GM23338 (cell line): ENCODE results near the gene SEC11A. TPM values are rescaled to one million over a fixed set of nuclear protein-coding genes. Genes with fewer than 3 reads are reported as not detected.

Source experiments
- ATAC-seq: fragments of 200-7000 bp; cut with Tn5 transposase; 3 replicates; pipeline ENCODE4 v1.9.1; 2020
- DNase-seq: peaks from one replicate; pipeline ENCODE4 v3.0.0-alpha.2; 2015; ENCODE audit warnings: low spot score
- H2AFZ ChIP-seq: fragments of 200-600 bp; sonication (generic); 2 replicates; pipeline ENCODE4 v1.8.0; 2016; ENCODE audit warnings: antibody characterized with exemption, mild to moderate bottlenecking, moderate library complexity
- H3F3A ChIP-seq: fragments of 200-600 bp; sonication (generic); replicated peaks from 2 replicates; pipeline ENCODE4 v1.8.0; 2017; ENCODE audit warnings: antibody characterized with exemption, mixed run types, low read depth
- H3K27ac ChIP-seq: fragments of 200-600 bp; sonication (generic); 2 replicates; pipeline ENCODE4 v1.6.1; 2016; ENCODE audit warnings: low read depth
- H3K27me3 ChIP-seq: fragments of 200-600 bp; sonication (generic); 2 replicates; pipeline ENCODE4 v1.8.0; 2016; ENCODE audit warnings: mild to moderate bottlenecking, mixed run types, moderate library complexity; ENCODE audit not compliant: insufficient read depth
- H3K36me3 ChIP-seq: fragments of 200-600 bp; sonication (generic); 2 replicates; pipeline ENCODE4 v1.8.0; 2016; ENCODE audit warnings: mild to moderate bottlenecking; ENCODE audit not compliant: insufficient read depth
- H3K4me1 ChIP-seq: fragments of 200-600 bp; sonication (generic); 2 replicates; pipeline ENCODE4 v1.8.0; 2016; ENCODE audit warnings: mild to moderate bottlenecking, moderate library complexity; ENCODE audit not compliant: insufficient read depth
- H3K4me2 ChIP-seq: fragments of 200-600 bp; sonication (generic); 2 replicates; pipeline ENCODE4 v1.7.1; 2017; ENCODE audit warnings: mixed run types
- H3K4me3 ChIP-seq: fragments of 200-600 bp; sonication (generic); 2 replicates; pipeline ENCODE4 v1.6.1; 2016; ENCODE audit warnings: mixed run types
- H3K79me2 ChIP-seq: fragments of 200-600 bp; sonication (generic); replicated peaks from 2 replicates; pipeline ENCODE4 v1.8.0; 2017; ENCODE audit warnings: mild to moderate bottlenecking; ENCODE audit not compliant: insufficient read depth
- H3K9me2 ChIP-seq: fragments of 200-600 bp; sonication (generic); 2 replicates; pipeline ENCODE4 v1.8.0; 2017; ENCODE audit not compliant: insufficient read depth
- H4K20me1 ChIP-seq: fragments of 200-600 bp; sonication (generic); replicated peaks from 2 replicates; pipeline ENCODE4 v1.8.0; 2017; ENCODE audit warnings: mild to moderate bottlenecking; ENCODE audit not compliant: insufficient read depth
- H3K27ac Mint-ChIP-seq: 2 replicates; pipeline ENCODE4 v1.8.0; 2020; ENCODE audit warnings: inconsistent platforms, mild to moderate bottlenecking, moderate library complexity, mixed read lengths
- H3K27me3 Mint-ChIP-seq: 3 replicates; pipeline ENCODE4 v1.8.0; 2022; ENCODE audit warnings: low read depth, mild to moderate bottlenecking, moderate library complexity, mixed read lengths, inconsistent platforms; ENCODE audit not compliant: insufficient read depth, poor library complexity
- H3K36me3 Mint-ChIP-seq: 3 replicates; pipeline ENCODE4 v1.8.0; 2021; ENCODE audit warnings: low read depth, mild to moderate bottlenecking, inconsistent platforms, moderate library complexity, mixed read lengths
- H3K4me1 Mint-ChIP-seq: 3 replicates; pipeline ENCODE4 v1.8.0; 2020; ENCODE audit warnings: mild to moderate bottlenecking, inconsistent platforms, mixed read lengths
- H3K4me3 Mint-ChIP-seq: 3 replicates; pipeline ENCODE4 v1.8.0; 2021; ENCODE audit warnings: moderate library complexity, mild to moderate bottlenecking, inconsistent platforms, mixed read lengths
- H3K9me3 Mint-ChIP-seq: 3 replicates; pipeline ENCODE4 v1.8.0; 2020; ENCODE audit warnings: moderate library complexity, mild to moderate bottlenecking, inconsistent platforms, mixed read lengths
- CREB1 ChIP-seq: fragments of 250-450 bp; sonication (Bioruptor Pico); IDR thresholded peaks from 2 replicates; pipeline ENCODE4 v1.5.0; 2020; ENCODE audit warnings: low read depth, mild to moderate bottlenecking, moderate library complexity
- EZH2 ChIP-seq: fragments of 200-600 bp; sonication (generic); IDR thresholded peaks from one replicate; pipeline ENCODE4 v1.8.0; 2017; ENCODE audit warnings: antibody characterized with exemption, mild to moderate bottlenecking, low read depth; ENCODE audit not compliant: unreplicated experiment
- EZH2phosphoT487 ChIP-seq: fragments of 200-600 bp; sonication (generic); IDR thresholded peaks from one replicate; pipeline ENCODE4 v1.8.1; 2018; ENCODE audit warnings: antibody characterized with exemption; ENCODE audit not compliant: unreplicated experiment
- JUNB ChIP-seq: IDR thresholded peaks from one replicate; pipeline ENCODE4 v1.6.1; 2016; ENCODE audit warnings: antibody characterized with exemption; ENCODE audit not compliant: unreplicated experiment
- NANOG ChIP-seq: IDR thresholded peaks from 2 replicates; pipeline ENCODE4 v1.6.1; 2016; ENCODE audit warnings: antibody characterized with exemption, borderline replicate concordance
- POLR2AphosphoS5 ChIP-seq: IDR thresholded peaks from 2 replicates; pipeline ENCODE4 v1.6.1; 2016; ENCODE audit warnings: antibody characterized with exemption, low read depth
- STAT1 ChIP-seq: IDR thresholded peaks from one replicate; pipeline ENCODE4 v1.6.1; 2016; ENCODE audit warnings: antibody characterized with exemption; ENCODE audit not compliant: unreplicated experiment
- ZNF114 ChIP-seq: fragments of 250-450 bp; sonication (Bioruptor Pico); IDR thresholded peaks from 2 replicates; pipeline ENCODE4 v1.5.0; 2020; ENCODE audit warnings: mild to moderate bottlenecking, moderate library complexity
- ZNF331 ChIP-seq: fragments of 250-450 bp; sonication (Bioruptor Pico); IDR thresholded peaks from 2 replicates; pipeline ENCODE4 v1.5.0; 2020; ENCODE audit warnings: low read depth, mild to moderate bottlenecking, moderate library complexity
- polyA plus RNA-seq: library from polyadenylated mRNA; unstranded; fragments of >200 nt; fragmentation: Nextera tagmentation; extraction: Ambion mirVana; gene quantifications from 2 replicates; pipeline ENCODE4 v1.2.1, GENCODE V29; 2016
- total RNA-seq: library from RNA; depleted of rRNA; stranded (reverse); fragments of >200 nt; shearing (Covaris generic); gene quantifications from 2 replicates; pipeline ENCODE4 v1.2.3, GENCODE V29; 2014
- TF ChIP-seq, protein P1 (sequence below): fragments of 250-450 bp; sonication (Bioruptor Pico); IDR thresholded peaks from 2 replicates; pipeline ENCODE4 v1.5.0; 2020; ENCODE audit warnings: mild to moderate bottlenecking, moderate library complexity
- TF ChIP-seq, protein P2 (sequence below): IDR thresholded peaks from one replicate; pipeline ENCODE4 v1.6.1; 2018; ENCODE audit warnings: antibody characterized with exemption; ENCODE audit not compliant: unreplicated experiment
- TF ChIP-seq, protein P3 (sequence below): IDR thresholded peaks from 2 replicates; pipeline ENCODE4 v1.6.1; 2016; ENCODE audit warnings: antibody characterized with exemption
- TF ChIP-seq, protein P4 (sequence below), 2 experiments: fragments of 200-600 bp in 1 of 2; sonication (generic) in 1 of 2; conservative IDR thresholded peaks; 2 replicates each; pipeline versions ENCODE4 v1.5.1 to v1.6.1; 2016 to 2017; ENCODE audit warnings: antibody characterized with exemption in 2 of 2, low read depth in 2 of 2, mild to moderate bottlenecking in 2 of 2, moderate library complexity in 1 of 2

The SEC11A gene
- total and polyA plus RNA-seq, 2 experiments from 2014 or later, result 191 to 257 TPM

DNA sequence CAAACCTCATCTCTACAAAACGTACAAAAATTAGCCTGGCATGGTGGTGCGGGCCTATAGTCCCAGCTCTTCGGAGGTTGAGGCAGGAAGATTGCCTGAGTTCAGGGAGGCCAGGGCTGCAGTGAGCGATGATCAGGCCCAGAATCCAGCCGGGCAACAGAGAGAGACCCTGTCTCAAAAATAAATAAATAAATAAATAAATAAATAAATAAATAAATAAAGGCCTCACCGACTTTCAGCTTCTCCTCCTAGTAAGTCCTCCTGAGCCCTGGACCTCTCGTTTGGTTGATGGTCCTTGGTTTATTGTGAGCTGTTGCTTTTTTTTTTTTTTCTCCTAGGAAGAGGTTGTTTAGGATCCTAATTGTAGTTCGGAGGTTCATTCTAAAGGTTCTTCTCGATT is 86.9 kb downstream of the SEC11A start:
- H3K27ac ChIP-seq, result no peak overlapping the region
- peaks cover 12% of the 10 kb centered on the region for H3K27me3 ChIP-seq
- no peaks in the 10 kb centered on the region for H3K9me2 ChIP-seq
- no peak overlapping the region for H3K4me2 ChIP-seq
- no peak for DNase-seq
- H3F3A ChIP-seq, result peaks cover 17% of the 10 kb centered on the region
- TF ChIP-seq EZH2 (no peak), JUNB (no peak), POLR2AphosphoS5 (no peak), NANOG (no peak), ZNF331 (CRISPR knock-in tag) (no peak), STAT1 (no peak), CREB1 (CRISPR knock-in tag) (no peak), ZNF114 (CRISPR knock-in tag) (no peak), EZH2phosphoT487 (no peak)
- TF ChIP-seq, protein P1, sequence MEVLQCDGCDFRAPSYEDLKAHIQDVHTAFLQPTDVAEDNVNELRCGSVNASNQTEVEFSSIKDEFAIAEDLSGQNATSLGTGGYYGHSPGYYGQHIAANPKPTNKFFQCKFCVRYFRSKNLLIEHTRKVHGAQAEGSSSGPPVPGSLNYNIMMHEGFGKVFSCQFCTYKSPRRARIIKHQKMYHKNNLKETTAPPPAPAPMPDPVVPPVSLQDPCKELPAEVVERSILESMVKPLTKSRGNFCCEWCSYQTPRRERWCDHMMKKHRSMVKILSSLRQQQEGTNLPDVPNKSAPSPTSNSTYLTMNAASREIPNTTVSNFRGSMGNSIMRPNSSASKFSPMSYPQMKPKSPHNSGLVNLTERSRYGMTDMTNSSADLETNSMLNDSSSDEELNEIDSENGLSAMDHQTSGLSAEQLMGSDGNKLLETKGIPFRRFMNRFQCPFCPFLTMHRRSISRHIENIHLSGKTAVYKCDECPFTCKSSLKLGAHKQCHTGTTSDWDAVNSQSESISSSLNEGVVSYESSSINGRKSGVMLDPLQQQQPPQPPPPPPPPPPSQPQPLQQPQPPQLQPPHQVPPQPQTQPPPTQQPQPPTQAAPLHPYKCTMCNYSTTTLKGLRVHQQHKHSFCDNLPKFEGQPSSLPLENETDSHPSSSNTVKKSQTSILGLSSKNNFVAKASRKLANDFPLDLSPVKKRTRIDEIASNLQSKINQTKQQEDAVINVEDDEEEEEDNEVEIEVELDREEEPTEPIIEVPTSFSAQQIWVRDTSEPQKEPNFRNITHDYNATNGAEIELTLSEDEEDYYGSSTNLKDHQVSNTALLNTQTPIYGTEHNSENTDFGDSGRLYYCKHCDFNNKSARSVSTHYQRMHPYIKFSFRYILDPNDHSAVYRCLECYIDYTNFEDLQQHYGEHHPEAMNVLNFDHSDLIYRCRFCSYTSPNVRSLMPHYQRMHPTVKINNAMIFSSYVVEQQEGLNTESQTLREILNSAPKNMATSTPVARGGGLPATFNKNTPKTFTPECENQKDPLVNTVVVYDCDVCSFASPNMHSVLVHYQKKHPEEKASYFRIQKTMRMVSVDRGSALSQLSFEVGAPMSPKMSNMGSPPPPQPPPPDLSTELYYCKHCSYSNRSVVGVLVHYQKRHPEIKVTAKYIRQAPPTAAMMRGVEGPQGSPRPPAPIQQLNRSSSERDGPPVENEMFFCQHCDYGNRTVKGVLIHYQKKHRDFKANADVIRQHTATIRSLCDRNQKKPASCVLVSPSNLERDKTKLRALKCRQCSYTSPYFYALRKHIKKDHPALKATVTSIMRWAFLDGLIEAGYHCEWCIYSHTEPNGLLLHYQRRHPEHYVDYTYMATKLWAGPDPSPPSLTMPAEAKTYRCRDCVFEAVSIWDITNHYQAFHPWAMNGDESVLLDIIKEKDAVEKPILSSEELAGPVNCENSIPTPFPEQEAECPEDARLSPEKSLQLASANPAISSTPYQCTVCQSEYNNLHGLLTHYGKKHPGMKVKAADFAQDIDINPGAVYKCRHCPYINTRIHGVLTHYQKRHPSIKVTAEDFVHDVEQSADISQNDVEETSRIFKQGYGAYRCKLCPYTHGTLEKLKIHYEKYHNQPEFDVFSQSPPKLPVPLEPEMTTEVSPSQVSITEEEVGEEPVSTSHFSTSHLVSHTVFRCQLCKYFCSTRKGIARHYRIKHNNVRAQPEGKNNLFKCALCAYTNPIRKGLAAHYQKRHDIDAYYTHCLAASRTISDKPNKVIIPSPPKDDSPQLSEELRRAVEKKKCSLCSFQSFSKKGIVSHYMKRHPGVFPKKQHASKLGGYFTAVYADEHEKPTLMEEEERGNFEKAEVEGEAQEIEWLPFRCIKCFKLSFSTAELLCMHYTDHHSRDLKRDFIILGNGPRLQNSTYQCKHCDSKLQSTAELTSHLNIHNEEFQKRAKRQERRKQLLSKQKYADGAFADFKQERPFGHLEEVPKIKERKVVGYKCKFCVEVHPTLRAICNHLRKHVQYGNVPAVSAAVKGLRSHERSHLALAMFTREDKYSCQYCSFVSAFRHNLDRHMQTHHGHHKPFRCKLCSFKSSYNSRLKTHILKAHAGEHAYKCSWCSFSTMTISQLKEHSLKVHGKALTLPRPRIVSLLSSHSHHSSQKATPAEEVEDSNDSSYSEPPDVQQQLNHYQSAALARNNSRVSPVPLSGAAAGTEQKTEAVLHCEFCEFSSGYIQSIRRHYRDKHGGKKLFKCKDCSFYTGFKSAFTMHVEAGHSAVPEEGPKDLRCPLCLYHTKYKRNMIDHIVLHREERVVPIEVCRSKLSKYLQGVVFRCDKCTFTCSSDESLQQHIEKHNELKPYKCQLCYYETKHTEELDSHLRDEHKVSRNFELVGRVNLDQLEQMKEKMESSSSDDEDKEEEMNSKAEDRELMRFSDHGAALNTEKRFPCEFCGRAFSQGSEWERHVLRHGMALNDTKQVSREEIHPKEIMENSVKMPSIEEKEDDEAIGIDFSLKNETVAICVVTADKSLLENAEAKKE, result no peak
- TF ChIP-seq, protein P2, sequence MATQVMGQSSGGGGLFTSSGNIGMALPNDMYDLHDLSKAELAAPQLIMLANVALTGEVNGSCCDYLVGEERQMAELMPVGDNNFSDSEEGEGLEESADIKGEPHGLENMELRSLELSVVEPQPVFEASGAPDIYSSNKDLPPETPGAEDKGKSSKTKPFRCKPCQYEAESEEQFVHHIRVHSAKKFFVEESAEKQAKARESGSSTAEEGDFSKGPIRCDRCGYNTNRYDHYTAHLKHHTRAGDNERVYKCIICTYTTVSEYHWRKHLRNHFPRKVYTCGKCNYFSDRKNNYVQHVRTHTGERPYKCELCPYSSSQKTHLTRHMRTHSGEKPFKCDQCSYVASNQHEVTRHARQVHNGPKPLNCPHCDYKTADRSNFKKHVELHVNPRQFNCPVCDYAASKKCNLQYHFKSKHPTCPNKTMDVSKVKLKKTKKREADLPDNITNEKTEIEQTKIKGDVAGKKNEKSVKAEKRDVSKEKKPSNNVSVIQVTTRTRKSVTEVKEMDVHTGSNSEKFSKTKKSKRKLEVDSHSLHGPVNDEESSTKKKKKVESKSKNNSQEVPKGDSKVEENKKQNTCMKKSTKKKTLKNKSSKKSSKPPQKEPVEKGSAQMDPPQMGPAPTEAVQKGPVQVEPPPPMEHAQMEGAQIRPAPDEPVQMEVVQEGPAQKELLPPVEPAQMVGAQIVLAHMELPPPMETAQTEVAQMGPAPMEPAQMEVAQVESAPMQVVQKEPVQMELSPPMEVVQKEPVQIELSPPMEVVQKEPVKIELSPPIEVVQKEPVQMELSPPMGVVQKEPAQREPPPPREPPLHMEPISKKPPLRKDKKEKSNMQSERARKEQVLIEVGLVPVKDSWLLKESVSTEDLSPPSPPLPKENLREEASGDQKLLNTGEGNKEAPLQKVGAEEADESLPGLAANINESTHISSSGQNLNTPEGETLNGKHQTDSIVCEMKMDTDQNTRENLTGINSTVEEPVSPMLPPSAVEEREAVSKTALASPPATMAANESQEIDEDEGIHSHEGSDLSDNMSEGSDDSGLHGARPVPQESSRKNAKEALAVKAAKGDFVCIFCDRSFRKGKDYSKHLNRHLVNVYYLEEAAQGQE, result no peak
- TF ChIP-seq, protein P3, sequence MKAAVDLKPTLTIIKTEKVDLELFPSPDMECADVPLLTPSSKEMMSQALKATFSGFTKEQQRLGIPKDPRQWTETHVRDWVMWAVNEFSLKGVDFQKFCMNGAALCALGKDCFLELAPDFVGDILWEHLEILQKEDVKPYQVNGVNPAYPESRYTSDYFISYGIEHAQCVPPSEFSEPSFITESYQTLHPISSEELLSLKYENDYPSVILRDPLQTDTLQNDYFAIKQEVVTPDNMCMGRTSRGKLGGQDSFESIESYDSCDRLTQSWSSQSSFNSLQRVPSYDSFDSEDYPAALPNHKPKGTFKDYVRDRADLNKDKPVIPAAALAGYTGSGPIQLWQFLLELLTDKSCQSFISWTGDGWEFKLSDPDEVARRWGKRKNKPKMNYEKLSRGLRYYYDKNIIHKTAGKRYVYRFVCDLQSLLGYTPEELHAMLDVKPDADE, result no peak
- TF ChIP-seq, protein P4, sequence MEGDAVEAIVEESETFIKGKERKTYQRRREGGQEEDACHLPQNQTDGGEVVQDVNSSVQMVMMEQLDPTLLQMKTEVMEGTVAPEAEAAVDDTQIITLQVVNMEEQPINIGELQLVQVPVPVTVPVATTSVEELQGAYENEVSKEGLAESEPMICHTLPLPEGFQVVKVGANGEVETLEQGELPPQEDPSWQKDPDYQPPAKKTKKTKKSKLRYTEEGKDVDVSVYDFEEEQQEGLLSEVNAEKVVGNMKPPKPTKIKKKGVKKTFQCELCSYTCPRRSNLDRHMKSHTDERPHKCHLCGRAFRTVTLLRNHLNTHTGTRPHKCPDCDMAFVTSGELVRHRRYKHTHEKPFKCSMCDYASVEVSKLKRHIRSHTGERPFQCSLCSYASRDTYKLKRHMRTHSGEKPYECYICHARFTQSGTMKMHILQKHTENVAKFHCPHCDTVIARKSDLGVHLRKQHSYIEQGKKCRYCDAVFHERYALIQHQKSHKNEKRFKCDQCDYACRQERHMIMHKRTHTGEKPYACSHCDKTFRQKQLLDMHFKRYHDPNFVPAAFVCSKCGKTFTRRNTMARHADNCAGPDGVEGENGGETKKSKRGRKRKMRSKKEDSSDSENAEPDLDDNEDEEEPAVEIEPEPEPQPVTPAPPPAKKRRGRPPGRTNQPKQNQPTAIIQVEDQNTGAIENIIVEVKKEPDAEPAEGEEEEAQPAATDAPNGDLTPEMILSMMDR (conservative IDR thresholded peaks at IDR 0.05; ENCODE audit: low read depth in 2 of 2), result no peak
- ATAC-seq, result no peak
- H3K36me3 ChIP-seq, result peaks cover under 1% of the 10 kb centered on the region; the same call in 1 of the 2 replicates
- H3K36me3 Mint-ChIP-seq, result peaks cover 24% of the 10 kb centered on the region
- no peak overlapping the region for H3K27ac Mint-ChIP-seq
- H3K27me3 Mint-ChIP-seq, result peaks cover 14% of the 10 kb centered on the region
- peaks cover 14% of the 10 kb centered on the region for H4K20me1 ChIP-seq
- no peak overlapping the region for H3K4me3 Mint-ChIP-seq
- no peaks in the 10 kb centered on the region; the same call in none of the 2 replicates for H3K79me2 ChIP-seq
- H3K9me3 Mint-ChIP-seq, result peaks cover 8% of the 10 kb centered on the region
- H3K4me3 ChIP-seq, result no peak overlapping the region
- no peak overlapping the region for H2AFZ ChIP-seq
- H3K4me1 ChIP-seq, result peaks cover 16% of the 10 kb centered on the region
- H3K4me1 Mint-ChIP-seq, result peaks cover 26% of the 10 kb centered on the region
